Kidney (tissue), 14 donors: Measurements from ENCODE around the gene IGLL1. TPM values are rescaled to one million over a fixed set of nuclear protein-coding genes. Genes with fewer than 3 reads are reported as not detected.

Experiments
- DNase-seq, 5 donors: peaks; one replicate each; pipeline ENCODE4 v3.0.0-alpha.2; 2013 to 2020
- FAIRE-seq: peaks from 2 replicates; lab custom pipeline; 2012; peaks lifted over from hg19 to GRCh38; lab: Jason Lieb, UNC
- H3K27ac ChIP-seq, 2 donors: one replicate each; pipeline ENCODE4 v1.7.0; 2013; ENCODE audit warnings: low read depth in 2 of 2, low read length in 2 of 2, inconsistent platforms in 1 of 2
- H3K27me3 ChIP-seq: one replicate; pipeline ENCODE4 v1.7.1; 2013; ENCODE audit warnings: low read length, inconsistent platforms; ENCODE audit not compliant: control insufficient read depth, insufficient read depth
- H3K36me3 ChIP-seq, 3 donors: one replicate each; pipeline versions ENCODE4 v1.7.0 to v1.7.1; 2013; ENCODE audit warnings: low read length in 3 of 3, control low read depth in 1 of 3, inconsistent platforms in 1 of 3; ENCODE audit not compliant: insufficient read depth in 3 of 3, control insufficient read depth in 2 of 3
- H3K4me1 ChIP-seq, 3 donors: one replicate each; pipeline versions ENCODE4 v1.7.0 to v1.7.1; 2013; ENCODE audit warnings: low read length in 3 of 3, inconsistent platforms in 1 of 3, low read depth in 1 of 3; ENCODE audit not compliant: control insufficient read depth in 2 of 3, insufficient read depth in 2 of 3
- H3K4me3 ChIP-seq, 3 donors: one replicate each; pipeline versions ENCODE4 v1.7.0 to v1.8.1; 2013; ENCODE audit warnings: low read length in 3 of 3, control low read depth in 1 of 3, inconsistent platforms in 1 of 3
- H3K9ac ChIP-seq, 3 donors: one replicate each; pipeline versions ENCODE4 v1.7.0 to v1.7.1; 2013; ENCODE audit warnings: low read length in 3 of 3, control low read depth in 1 of 3, inconsistent platforms in 1 of 3
- H3K9me3 ChIP-seq, 3 donors: one replicate each; pipeline versions ENCODE4 v1.7.0 to v1.7.1; 2013; ENCODE audit warnings: low read length in 3 of 3, control low read depth in 1 of 3, inconsistent platforms in 1 of 3; ENCODE audit not compliant: control insufficient read depth in 2 of 3, insufficient read depth in 1 of 3
- intact Hi-C: fragments of 100-400 bp; cut with DNase I; formaldehyde crosslinking; loops from one replicate; pipeline ENCODE4 v1.11.1; 2022
- polyA plus RNA-seq: library from polyadenylated mRNA; stranded (reverse); fragments of 350-450 nt; fragmentation: Illumina TruSeq; extraction: RNeasy Lipid Tissue Mini Kit (QIAGEN cat#74804); gene quantifications from one replicate; pipeline ENCODE4 v1.2.3, GENCODE V29; 2014; ENCODE audit warnings: low read depth, low replicate concordance; ENCODE audit not compliant: insufficient read depth
- total RNA-seq: library from RNA; stranded (reverse); fragmentation: NEBNext Ultra II Directional; extraction: Animal tissue kit (Norgen Biotek cat#: 25700); gene quantifications from one replicate; pipeline ENCODE4 v1.2.1, GENCODE V29; 2021
- TF ChIP-seq, protein P1 (sequence below): IDR thresholded peaks from 3 replicates; pipeline ENCODE4 v1.5.1; 2012; ENCODE audit warnings: mild to moderate bottlenecking, moderate library complexity, borderline replicate concordance; ENCODE audit not compliant: insufficient read depth; ENCODE audit errors: extremely low read depth
- donor health status: control.
- donor health status: control.
- donor health status: control.
- donor health status: control.
- donor health status: control.
- donor health status: DM: yes; HTN: yes; CAD: no.
- donor health status: Normal renal cell carcinoma (clear cell type).

IGLL1 gene
- total and polyA plus RNA-seq, 2 donors from 2014 or later: not detected

DNA sequence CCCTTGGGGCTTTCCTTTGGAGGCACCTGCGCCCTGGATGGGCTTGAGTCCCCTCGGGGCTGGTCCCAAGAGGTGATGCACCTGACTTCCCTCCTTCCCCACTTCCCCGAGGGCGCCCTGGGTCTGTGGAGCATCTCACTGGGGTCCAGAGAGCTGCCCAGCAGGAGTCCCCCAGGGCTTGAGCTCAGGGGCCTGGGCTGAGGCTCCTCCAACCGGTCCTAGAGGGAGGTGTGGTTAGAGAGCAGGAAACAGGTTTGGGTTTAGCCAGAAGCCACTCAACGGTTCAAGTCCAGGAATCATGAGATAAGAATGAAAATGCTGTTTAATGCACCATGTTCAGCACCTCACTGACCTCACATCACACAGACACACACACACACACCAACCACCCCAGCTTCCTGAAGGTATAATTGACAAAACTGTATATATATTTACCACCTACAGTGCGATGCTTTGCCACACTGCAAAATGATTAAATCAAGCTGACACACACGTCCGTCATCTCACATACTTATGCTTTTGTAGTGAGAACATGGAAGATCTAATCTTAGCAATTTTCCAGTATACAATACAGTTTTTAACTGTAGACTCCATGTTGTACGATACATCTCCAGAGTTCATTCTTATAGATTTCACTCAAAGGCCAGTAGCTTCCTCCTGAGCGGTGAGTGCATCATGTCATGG is 628 bp upstream of the IGLL1 start:
- intact Hi-C loops: no loop called here
- TF ChIP-seq, protein P1, sequence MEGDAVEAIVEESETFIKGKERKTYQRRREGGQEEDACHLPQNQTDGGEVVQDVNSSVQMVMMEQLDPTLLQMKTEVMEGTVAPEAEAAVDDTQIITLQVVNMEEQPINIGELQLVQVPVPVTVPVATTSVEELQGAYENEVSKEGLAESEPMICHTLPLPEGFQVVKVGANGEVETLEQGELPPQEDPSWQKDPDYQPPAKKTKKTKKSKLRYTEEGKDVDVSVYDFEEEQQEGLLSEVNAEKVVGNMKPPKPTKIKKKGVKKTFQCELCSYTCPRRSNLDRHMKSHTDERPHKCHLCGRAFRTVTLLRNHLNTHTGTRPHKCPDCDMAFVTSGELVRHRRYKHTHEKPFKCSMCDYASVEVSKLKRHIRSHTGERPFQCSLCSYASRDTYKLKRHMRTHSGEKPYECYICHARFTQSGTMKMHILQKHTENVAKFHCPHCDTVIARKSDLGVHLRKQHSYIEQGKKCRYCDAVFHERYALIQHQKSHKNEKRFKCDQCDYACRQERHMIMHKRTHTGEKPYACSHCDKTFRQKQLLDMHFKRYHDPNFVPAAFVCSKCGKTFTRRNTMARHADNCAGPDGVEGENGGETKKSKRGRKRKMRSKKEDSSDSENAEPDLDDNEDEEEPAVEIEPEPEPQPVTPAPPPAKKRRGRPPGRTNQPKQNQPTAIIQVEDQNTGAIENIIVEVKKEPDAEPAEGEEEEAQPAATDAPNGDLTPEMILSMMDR: no peak
- no peak overlapping the region for H3K27ac ChIP-seq
- H3K27me3 ChIP-seq: no peaks in the 10 kb centered on the region
- DNase-seq (no peak), FAIRE-seq (no peak)
- H3K4me3 ChIP-seq: no peak overlapping the region
- H3K36me3 ChIP-seq: no peaks in the 10 kb centered on the region
- H3K4me1 ChIP-seq: no peaks in the 10 kb centered on the region
- no peaks in the 10 kb centered on the region for H3K9me3 ChIP-seq
- H3K9ac ChIP-seq: no peak overlapping the region

DNA sequence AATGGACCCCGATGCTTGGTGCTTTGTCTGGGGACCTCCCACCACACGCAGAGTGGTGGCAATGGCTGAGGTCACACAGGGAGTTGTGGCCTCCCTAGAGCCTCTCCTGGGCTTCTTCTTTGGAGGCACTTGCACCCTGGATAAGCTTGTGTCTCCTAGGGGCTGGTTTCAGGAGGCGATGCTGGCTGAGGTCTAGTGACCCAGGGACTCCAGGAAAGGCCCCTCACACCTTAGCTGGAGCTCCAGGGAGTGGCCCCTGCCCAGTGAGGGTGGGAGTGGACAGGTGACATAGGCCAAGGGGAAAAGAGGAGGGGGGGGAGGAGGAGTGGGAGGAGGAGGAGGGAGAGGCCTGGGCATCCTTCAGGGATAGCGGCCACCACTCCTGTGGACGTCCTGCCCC is 810 bp downstream of the IGLL1 start:
- Histone ChIP-seq H3K4me1 (no peaks in the 10 kb centered on the region), H3K9ac (no peak overlapping the region), H3K9me3 (no peaks in the 10 kb centered on the region), H3K27ac (no peak overlapping the region), H3K27me3 (no peaks in the 10 kb centered on the region), H3K4me3 (no peak overlapping the region), H3K36me3 (no peaks in the 10 kb centered on the region)
- intact Hi-C loops: no loop called here
- TF ChIP-seq, protein P1: no peak
- FAIRE-seq: no peak
- DNase-seq: no peak

DNA sequence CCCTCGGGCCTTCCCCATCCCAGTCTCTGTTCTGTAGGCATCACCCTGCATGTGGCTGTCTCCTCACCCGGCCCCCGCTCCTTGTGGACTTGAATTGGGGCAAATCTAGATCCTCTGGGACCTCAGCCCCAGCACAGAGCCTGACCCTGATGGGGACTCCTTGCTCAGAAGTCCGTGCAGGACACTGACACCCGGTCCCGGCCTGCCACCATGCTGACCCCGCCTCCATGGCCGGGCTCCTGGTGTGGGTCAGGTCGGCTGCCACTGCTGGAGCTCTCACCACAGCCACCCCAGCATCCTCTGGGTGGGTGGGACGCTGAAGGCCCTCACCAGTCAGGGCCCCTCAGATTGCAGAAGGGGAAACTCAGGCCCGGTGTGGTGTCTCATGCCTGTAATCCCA is 1.8 kb downstream of the IGLL1 start:
- no peak overlapping the region for H3K9ac ChIP-seq
- TF ChIP-seq, protein P1: no peak
- H3K36me3 ChIP-seq: no peaks in the 10 kb centered on the region
- no peaks in the 10 kb centered on the region for H3K9me3 ChIP-seq
- intact Hi-C loops: no loop called here
- H3K27ac ChIP-seq: no peak overlapping the region
- no peaks in the 10 kb centered on the region for H3K4me1 ChIP-seq
- no peak for DNase-seq
- FAIRE-seq: no peak
- H3K4me3 ChIP-seq: no peak overlapping the region
- H3K27me3 ChIP-seq: no peaks in the 10 kb centered on the region

DNA sequence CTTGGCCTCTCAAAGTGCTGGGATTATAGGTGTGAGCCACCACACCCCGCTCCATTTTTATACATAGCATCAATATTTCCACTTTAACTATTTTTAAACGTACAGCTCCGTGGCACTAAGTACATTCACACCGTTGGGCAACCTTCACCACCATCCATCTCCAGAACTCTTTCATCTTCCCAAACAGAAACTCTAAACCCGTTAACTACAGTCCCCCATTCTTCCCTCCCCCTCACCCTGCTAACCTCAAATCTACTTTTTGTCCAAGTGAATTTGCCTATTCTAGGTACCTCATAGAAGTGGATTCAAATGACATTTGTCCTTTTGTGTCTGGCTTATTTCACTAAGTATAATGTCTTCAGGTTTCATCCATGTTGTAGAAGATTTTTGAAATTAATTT is 3.4 kb downstream of the IGLL1 start:
- Histone ChIP-seq H3K36me3 (no peaks in the 10 kb centered on the region), H3K27ac (no peak overlapping the region), H3K9me3 (no peaks in the 10 kb centered on the region), H3K9ac (no peak overlapping the region), H3K4me1 (no peaks in the 10 kb centered on the region), H3K4me3 (no peak overlapping the region), H3K27me3 (no peaks in the 10 kb centered on the region)
- DNase-seq (no peak), FAIRE-seq (no peak)
- intact Hi-C loops: no loop called here
- TF ChIP-seq, protein P1: no peak
